Vagina (tissue), 2 donors: Measurements from ENCODE around the gene ABRAXAS1. TPM values are rescaled to one million over a fixed set of nuclear protein-coding genes. Genes with fewer than 3 reads are reported as not detected.
"Not testable (repeated sequence)": the region's sequence is repeated elsewhere in the genome, so short reads cannot be mapped to it uniquely, and the experiment has no call there.

ENCODE experiments used
- DNase-seq, 2 donors: peaks; one replicate each; pipeline ENCODE4 v3.0.0-alpha.2; 2017; ENCODE audit errors: extremely low spot score in 2 of 2
- H3K27ac ChIP-seq: fragments of 200-600 bp; sonication (generic); one replicate; pipeline ENCODE4 v1.5.1; 2019
- H3K27me3 ChIP-seq: fragments of 200-600 bp; sonication (generic); one replicate; pipeline ENCODE4 v1.5.1; 2019
- H3K36me3 ChIP-seq, 2 donors: fragments of 200-600 bp; sonication (generic); one replicate each; pipeline ENCODE4 v1.5.1; 2017 to 2019
- H3K4me1 ChIP-seq: fragments of 200-600 bp; sonication (generic); one replicate; pipeline ENCODE4 v1.5.1; 2019
- H3K4me3 ChIP-seq, 2 donors: fragments of 200-600 bp; sonication (generic); 1 replicate in 1 of 2; 2 replicates in 1 of 2; pipeline ENCODE4 v1.5.1; 2016 to 2019
- H3K9me3 ChIP-seq: fragments of 200-600 bp; sonication (generic); one replicate; pipeline ENCODE4 v1.5.1; 2019
- POLR2A ChIP-seq, 2 donors: fragments of 450-650 bp; IDR thresholded peaks; one replicate each; pipeline ENCODE4 v1.6.1; 2017; ENCODE audit warnings: antibody characterized with exemption in 2 of 2, mild to moderate bottlenecking in 2 of 2, moderate library complexity in 2 of 2
- POLR2AphosphoS5 ChIP-seq, 2 donors: sonication (generic); formaldehyde crosslinking; IDR thresholded peaks; one replicate each; pipeline ENCODE4 v1.9.0; 2017; ENCODE audit warnings: antibody characterized with exemption in 2 of 2, mild to moderate bottlenecking in 2 of 2, low read depth in 1 of 2; ENCODE audit not compliant: insufficient read depth in 1 of 2
- intact Hi-C: fragments of 100-400 bp; cut with DNase I; formaldehyde crosslinking; loops from one replicate; pipeline ENCODE4 v1.15.1; 2023
- total RNA-seq: library from RNA; depleted of rRNA; stranded (reverse); fragments of >200 nt; gene quantifications from one replicate; pipeline ENCODE4 v1.2.3, GENCODE V29; 2016
- TF ChIP-seq, protein P1 (sequence below), 3 experiments: fragments of 450-650 bp in 2 of 3; fragments of 200-600 bp in 1 of 3; sonication (generic) in 1 of 3; IDR thresholded peaks; one replicate each; pipeline ENCODE4 v1.5.1; 2017 to 2019; ENCODE audit warnings: antibody characterized with exemption in 3 of 3, mild to moderate bottlenecking in 2 of 3, moderate library complexity in 2 of 3

Gene ABRAXAS1
- total RNA-seq, 1 donor from 2014 or later, result 11.5 TPM

DNA sequence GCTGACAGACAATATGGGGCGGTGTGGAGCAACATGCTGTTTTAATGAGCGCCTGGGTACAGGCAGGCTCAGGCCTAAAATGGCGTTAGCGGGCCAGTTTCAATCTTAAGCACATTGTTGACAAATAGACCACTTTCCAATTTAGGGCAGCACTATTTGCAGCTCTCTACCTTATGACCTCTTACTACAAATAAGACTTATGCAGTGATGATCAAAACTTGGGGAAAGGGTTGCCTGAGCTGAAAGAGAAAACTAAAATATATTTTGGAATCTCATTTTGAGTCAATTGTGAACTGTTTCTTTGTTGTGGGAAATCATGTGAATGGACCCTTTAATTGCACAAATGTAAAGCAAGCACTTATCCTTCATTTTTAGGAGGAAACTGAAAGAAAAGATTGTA is 25.5 kb upstream of the ABRAXAS1 start:
- Histone ChIP-seq H3K4me1 (no peaks in the 10 kb centered on the region), H3K4me3 (no peak overlapping the region), H3K36me3 (no peaks in the 10 kb centered on the region), H3K27ac (no peak overlapping the region), H3K27me3 (no peaks in the 10 kb centered on the region), H3K9me3 (no peaks in the 10 kb centered on the region)
- intact Hi-C loops, result no loop called here
- no peak for DNase-seq
- TF ChIP-seq POLR2AphosphoS5 (IDR thresholded peaks at IDR 0.05; ENCODE audit: insufficient read depth in 1 of 2, low read depth in 1 of 2) (no peak), POLR2A (IDR thresholded peaks at IDR 0.05) (no peak)
- TF ChIP-seq, protein P1, sequence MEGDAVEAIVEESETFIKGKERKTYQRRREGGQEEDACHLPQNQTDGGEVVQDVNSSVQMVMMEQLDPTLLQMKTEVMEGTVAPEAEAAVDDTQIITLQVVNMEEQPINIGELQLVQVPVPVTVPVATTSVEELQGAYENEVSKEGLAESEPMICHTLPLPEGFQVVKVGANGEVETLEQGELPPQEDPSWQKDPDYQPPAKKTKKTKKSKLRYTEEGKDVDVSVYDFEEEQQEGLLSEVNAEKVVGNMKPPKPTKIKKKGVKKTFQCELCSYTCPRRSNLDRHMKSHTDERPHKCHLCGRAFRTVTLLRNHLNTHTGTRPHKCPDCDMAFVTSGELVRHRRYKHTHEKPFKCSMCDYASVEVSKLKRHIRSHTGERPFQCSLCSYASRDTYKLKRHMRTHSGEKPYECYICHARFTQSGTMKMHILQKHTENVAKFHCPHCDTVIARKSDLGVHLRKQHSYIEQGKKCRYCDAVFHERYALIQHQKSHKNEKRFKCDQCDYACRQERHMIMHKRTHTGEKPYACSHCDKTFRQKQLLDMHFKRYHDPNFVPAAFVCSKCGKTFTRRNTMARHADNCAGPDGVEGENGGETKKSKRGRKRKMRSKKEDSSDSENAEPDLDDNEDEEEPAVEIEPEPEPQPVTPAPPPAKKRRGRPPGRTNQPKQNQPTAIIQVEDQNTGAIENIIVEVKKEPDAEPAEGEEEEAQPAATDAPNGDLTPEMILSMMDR (IDR thresholded peaks at IDR 0.05), result no peak

DNA sequence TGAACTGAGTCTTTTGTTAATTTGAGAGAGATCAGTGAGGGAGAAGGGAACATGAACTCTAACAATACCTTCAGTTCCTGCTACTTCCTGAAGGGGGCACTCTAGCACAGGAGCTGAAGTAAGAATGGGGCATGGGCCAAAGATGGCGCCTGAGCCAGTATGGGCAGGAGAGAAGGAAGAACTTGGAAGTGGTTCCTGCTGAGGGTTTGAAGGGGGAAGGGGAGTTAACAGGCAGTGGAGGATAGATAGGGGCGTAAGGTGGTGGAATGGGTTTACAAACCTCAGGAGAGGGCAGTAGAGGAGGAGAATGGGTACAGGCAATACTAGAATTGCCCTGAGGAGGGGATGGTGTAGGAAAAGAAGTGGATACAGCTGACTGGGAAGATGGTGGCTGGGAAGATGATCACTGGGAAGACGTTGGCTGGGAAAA is 24.3 kb upstream of the ABRAXAS1 start:
- H3K9me3 ChIP-seq, H3K4me3 ChIP-seq, H3K36me3 ChIP-seq, H3K4me1 ChIP-seq, intact Hi-C loops, DNase-seq, H3K27me3 ChIP-seq, H3K27ac ChIP-seq: not testable (repeated sequence)
- TF ChIP-seq, protein P1 (IDR thresholded peaks at IDR 0.05), result peak; percentile 39 to 59 (median 45)

DNA sequence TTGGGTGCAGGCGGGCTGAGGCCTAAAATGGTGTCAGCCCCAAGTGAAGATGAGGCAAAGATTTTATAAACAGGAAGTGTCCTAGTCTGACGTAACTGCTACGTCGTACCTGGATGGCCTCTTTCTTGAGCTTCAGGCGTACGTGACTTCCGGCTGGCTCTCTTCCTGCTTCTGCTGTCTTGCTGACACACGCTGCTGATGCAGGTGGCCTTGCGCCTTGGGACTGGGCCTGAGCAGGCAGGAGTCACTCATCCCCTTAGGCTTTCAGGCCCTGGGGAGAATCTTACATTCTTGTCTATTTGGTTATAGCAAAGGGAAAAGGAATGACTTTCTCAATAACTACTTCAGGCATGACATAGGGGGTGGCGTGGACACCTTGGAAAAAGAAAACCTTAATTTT is 20.1 kb upstream of the ABRAXAS1 start:
- intact Hi-C loops, result no loop called here
- H3K27ac ChIP-seq, result no peak overlapping the region
- no peak for DNase-seq
- H3K4me3 ChIP-seq, result no peak overlapping the region
- TF ChIP-seq POLR2A (IDR thresholded peaks at IDR 0.05), result no peak
- TF ChIP-seq, protein P1 (IDR thresholded peaks at IDR 0.05), result no peak
- no peak for TF ChIP-seq POLR2AphosphoS5 (IDR thresholded peaks at IDR 0.05; ENCODE audit: insufficient read depth in 1 of 2, low read depth in 1 of 2)
- no peaks in the 10 kb centered on the region for H3K9me3 ChIP-seq
- H3K36me3 ChIP-seq, result no peaks in the 10 kb centered on the region
- H3K27me3 ChIP-seq, result no peaks in the 10 kb centered on the region
- H3K4me1 ChIP-seq, result no peaks in the 10 kb centered on the region

DNA sequence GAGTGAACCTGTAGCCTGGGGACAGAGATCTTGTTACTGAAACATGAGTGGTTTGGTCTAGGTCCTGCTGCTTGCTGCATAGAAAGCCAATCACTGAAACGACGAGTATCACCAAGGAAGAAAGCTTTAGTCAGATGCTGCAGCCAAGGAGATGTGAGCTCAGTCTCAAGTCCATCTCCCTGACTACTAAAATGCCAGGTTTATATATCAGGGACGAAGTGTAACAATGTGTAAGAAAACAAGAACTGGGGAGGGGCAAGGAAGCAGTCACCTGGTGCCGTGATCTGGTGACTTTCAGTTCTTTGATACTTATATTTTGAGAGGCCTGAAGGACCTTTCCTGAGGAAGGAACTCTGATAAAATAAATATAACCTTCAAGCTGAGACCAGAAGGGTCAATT is 19.6 kb upstream of the ABRAXAS1 start:
- H3K36me3 ChIP-seq, result no peaks in the 10 kb centered on the region
- intact Hi-C loops, result no loop called here
- no peaks in the 10 kb centered on the region for H3K27me3 ChIP-seq
- no peaks in the 10 kb centered on the region for H3K4me1 ChIP-seq
- no peak overlapping the region for H3K27ac ChIP-seq
- TF ChIP-seq POLR2A (IDR thresholded peaks at IDR 0.05), result no peak
- TF ChIP-seq, protein P1 (IDR thresholded peaks at IDR 0.05), result no peak
- no peak for TF ChIP-seq POLR2AphosphoS5 (IDR thresholded peaks at IDR 0.05; ENCODE audit: insufficient read depth in 1 of 2, low read depth in 1 of 2)
- no peaks in the 10 kb centered on the region for H3K9me3 ChIP-seq
- DNase-seq, result no peak
- no peak overlapping the region for H3K4me3 ChIP-seq

DNA sequence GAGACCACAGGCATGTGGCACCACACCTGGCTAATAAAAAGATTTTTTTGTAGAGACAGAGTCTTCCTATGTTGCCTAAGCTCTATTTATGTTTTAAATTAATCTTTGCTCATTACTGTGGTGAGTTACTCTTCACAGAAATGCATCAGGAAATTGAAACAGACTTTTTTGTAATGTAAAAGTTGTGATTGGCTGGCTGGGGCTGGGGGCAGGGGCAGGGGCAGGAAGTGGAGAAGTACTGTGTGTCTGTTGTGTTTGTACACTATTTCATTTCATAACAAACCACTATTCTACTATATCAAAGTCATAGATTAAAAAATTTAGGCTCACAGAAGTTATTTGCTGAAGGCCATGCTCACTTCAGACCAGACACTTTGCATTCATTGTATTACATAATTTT is 19.1 kb upstream of the ABRAXAS1 start:
- TF ChIP-seq, protein P1 (IDR thresholded peaks at IDR 0.05), result no peak
- TF ChIP-seq POLR2AphosphoS5 (IDR thresholded peaks at IDR 0.05; ENCODE audit: insufficient read depth in 1 of 2, low read depth in 1 of 2), result no peak
- TF ChIP-seq POLR2A (IDR thresholded peaks at IDR 0.05), result no peak
- H3K27ac ChIP-seq, result no peak overlapping the region
- H3K4me3 ChIP-seq, result no peak overlapping the region
- H3K27me3 ChIP-seq, result no peaks in the 10 kb centered on the region
- H3K9me3 ChIP-seq, result no peaks in the 10 kb centered on the region
- H3K36me3 ChIP-seq, result no peaks in the 10 kb centered on the region
- no peaks in the 10 kb centered on the region for H3K4me1 ChIP-seq
- DNase-seq, result no peak
- intact Hi-C loops, result no loop called here

DNA sequence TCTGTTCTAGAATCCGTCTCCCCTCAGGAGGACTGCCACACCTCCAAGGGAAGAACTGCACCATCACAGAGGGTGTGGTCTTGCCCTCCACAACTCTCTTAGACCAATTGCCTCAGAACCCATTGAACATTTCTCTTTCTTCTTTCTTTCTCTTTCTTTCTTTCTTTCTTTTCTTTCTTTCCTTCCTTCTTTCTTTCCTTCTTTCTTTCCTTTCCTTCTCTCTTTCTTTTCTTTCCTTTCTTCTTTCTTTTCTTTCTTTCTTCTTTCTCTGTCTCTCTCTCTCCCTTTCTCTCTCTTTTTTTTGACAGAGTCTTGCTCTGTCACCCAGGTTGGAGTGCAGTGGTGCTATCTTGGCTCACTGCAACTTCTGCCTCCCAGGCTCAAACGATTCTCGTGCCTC is 16.8 kb upstream of the ABRAXAS1 start:
- H3K27me3 ChIP-seq, intact Hi-C loops, H3K9me3 ChIP-seq, H3K4me3 ChIP-seq, H3K4me1 ChIP-seq, H3K27ac ChIP-seq, H3K36me3 ChIP-seq, DNase-seq: not testable (repeated sequence)
